HL-60/S4 treated with phorbol 12-myristate 13-acetate at 8.2 ng/mL for 4 days and 3 days (cell line): ENCODE data around the gene APBB2.

Experiments
- in situ Hi-C: fragments of 300-500 bp; cut with MboI; formaldehyde crosslinking; loops from 2 replicates; pipeline ENCODE4 v1.15.0; 2022; ENCODE audit warnings: low sequenced_read_pairs

The APBB2 gene

DNA sequence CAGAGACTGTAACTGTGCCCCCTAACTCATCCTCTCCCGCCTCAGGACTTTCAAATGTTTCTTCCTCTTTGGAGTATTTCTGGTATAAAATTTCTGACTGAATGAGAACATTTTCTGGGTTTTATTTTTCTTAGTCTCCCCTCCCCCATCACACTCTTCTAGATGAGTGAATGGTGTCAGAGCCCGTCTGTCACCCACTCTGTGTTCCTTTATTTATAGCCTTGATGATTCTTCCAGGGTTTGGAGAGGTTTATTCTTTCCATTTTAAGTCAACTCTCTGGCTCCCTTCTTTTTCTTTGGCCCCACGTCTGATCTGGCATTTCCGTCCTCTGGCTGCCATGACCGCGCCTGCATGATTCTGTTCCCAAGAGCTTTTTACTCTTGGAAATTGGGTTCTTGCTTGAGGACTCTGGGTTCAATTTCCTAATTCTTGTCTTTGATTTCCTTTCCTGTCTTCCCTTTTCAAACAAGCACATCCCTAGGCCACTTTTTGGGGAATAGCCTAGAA lies 335.7 kb downstream of the APBB2 start:
- in situ Hi-C loops, result no loop called here

DNA sequence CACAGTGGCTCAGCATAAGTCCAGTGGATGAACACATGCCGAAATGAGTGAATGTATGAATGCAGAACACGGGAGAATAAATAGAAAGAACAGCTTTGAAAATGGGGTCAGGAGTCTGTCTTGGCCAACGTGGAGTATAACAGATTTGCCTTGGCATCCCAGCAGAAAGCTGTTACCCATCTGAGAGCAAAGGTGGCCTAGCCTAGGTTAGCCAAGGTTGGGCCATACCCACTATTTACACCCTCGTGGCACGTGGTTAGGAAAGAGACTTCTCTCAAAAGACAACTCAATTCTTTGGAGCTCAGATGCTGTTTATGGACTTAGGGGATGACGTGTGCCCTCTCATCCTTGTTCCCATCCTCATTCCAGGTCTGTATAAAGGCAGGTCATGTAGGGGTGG lies 337.3 kb downstream of the APBB2 start:
- in situ Hi-C loops, result no loop called here

DNA sequence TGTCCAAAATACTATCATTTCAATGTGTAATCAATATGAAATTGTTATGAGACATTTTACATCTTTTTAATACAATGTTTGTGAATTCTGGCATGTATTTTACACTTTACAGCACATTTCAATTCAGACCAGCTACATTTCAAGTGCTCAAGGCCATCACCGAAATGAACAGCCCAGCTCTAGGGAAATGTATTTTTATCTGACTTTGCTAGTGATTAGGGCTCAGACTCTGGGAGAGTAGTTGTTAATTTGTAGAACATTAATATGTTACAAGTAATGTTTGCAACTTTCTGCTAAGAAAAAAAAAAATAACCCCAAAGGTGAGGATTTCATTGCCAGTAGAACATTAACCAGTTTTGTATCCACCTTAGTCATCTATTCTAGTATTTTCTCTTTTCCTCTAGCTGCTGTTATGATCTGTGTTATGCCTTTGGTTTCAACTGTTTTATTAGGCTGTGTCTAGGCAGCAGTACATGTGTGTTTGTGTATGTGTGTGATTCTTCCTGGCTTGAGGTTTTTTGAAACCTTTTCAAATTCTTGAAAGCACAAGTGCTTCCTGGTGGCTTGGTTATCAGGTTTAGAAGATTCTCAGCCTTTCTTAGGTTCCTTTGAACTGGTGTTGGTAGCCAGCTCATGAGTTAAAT lies 338.7 kb downstream of the APBB2 start:
- in situ Hi-C loops, result no loop called here

DNA sequence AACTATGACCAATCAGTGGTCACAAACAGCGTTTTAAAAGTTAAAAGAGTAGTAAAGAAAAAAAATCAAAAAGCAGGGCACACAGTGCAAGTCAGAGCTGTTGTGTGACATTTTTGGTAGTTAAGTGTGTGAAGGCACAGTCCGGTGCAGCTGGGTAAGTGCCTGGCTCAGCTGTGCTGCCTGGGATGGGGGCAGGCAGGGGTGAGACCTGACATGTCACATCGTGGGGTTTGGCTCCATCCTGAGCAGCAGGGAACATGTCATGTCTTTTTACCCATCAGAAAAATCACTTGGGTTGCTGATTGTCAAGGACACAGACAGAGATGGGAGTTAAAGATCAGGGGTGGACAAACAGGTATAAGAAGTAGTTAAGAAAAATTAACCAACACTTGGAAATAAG lies 339.4 kb downstream of the APBB2 start:
- in situ Hi-C loops, result no loop called here

DNA sequence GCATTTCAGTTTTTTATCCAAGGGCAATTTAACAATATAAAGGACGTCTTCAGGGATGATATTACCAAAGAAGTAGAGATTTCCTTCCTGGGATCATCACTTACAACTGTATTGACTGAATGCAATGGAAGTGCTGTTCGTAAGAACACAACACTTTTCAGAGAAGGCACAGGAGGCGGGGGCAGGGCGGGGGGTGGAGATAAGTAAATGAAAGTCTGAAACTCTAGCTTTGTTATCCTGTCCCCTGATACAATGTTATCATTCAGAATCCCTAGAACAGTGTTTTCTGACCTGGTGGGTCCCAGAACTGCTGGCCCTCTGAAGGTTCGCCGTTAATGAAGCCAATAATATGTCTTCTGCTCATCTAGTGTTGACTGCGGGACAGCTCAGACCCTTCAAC lies 340.0 kb downstream of the APBB2 start:
- in situ Hi-C loops, result no loop called here

DNA sequence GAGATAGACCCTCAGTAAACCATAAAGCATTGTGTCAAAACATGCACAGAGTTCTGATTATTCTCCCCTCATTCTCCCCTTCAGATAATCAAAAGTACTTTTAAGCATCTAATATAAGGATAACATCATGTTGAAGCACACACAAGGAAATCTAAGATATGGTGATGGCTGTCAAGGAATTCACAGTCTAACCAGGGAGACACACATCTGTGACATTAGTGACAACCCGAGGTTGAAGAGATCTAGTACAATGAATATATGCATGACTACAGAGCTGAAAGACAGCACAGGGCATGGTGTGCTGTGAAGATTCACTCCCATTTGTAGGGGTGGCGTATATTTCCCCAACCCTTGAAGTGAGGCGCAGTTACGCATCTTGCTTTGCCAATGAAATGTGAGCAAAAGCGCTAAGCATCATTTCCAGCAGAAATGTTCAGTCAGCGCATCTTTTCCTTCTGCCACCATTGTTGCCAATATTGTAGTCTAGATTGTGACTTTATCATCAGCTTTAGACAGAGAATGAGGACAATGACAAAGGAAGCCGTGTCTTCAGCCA lies 342.6 kb downstream of the APBB2 start:
- in situ Hi-C loops, result no loop called here

DNA sequence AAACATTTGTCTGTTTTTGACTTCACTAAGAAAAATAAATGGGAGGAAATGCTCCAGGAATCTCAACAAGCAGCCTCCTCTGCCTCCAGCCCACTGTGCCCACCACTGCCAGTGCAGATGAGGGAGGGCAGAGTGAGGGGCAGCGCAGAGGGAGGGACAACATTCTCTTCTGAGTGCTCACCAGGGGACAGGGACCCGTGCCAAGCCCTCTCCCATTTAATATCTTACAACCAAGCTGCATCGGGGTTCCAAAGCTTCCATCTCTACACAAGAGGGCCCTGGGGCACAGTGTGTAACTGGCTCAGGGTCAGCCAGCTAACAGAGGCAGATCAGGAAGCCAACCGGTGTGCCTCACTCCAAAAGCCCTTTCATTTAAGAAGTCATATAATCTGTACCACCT lies 344.2 kb downstream of the APBB2 start:
- in situ Hi-C loops, result no loop called here

DNA sequence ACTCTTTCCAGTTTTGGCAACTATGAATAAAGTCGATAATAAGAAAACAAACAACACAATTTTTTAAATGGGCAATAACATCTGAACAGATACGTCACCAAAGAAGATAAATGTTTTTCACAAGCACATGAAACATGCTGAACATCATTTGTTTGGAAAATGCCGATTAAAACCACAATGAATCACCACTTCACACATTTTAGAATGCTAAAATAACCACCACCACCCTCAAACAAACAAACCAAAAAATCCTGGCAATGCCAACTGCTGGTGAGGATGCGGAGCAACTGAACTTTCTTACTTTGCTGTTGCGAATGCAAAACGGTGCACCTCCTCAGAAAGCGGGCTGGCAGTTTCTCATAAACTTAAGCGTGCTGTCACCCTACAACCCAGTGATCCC lies 348.6 kb downstream of the APBB2 start:
- in situ Hi-C loops, result no loop called here

DNA sequence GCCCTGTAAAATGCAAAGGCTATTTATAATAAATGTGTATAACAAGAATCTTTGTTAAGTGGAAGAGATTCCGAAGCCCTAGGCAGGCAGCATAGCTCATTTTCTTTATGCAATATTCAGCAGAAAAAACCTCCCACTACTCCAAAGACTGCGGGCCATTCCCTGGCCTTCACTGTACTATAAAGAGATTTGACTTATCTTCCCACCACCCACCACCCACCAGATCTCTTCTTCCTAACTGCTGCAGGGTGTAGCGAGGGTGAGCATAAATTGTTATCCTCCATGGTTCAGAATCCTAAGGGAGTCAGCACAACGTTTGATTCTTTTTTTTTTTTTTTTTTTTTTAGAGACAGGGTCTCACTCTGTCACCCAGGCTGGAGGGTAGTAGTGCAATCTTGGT lies 349.8 kb downstream of the APBB2 start:
- in situ Hi-C loops, result no loop called here

DNA sequence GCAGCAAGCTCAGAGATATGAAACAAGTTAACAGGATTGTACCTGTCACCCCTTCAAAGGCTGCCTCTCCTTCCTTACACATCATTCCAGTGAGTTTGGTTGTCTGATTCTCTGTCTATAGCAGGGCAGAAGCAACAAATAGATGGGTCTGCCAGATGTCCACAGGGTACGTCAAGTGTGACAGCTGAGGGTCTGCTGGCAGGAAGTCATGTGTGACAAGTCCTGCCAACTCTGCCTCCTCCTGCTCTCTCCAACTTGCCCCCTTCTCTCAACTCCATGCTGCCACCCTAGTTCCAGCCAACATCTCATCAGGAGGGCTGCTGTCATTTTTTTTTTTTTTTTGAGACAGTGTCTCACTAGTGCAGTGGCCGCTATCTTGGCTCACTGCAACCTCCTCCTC lies 355.4 kb downstream of the APBB2 start:
- in situ Hi-C loops, result no loop called here

DNA sequence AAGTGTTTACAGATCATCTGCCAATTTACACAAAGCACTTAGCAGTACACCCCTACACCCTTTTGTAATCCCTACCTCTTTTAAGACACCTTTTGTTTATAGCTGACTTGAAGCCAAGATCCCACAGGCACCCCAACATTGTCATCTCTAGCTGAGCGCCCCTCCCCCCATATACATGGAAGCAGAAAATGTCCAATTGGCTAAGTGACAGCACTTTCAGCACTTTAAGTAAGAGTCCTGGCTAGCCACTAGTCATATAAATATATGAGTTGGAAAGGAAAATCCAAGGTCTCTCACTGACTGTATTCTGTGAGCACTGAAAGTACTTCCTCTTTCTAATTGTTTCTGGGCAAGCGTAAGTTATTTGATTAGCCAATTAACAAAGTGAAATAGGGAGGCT lies 356.4 kb downstream of the APBB2 start:
- in situ Hi-C loops, result no loop called here

DNA sequence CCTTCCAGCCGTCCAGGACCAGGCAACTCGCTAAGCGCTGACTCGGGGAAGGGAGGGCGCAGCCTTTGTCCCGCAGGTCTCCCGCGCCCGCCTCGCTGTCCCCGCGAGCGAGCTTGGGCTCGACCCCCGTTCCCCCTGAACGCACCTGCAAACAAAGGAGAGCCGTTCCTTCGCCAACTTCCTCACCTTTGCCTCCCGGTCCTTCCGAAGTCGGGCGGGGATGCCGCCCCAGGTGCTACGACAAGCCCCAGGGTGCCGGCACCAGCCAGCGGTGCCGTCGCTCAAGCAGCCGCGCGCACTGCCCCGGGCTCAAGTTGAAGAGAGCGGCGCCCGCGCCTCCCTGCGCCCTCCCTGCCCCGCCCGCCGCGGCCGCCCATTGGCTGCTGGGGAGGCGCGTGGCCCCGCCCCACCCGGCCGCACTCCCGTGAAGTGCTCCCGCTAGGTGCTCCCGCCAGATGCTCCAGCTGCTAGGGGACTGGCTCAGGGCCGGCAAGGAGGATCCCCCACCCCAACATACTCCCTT lies 357.4 kb downstream of the APBB2 start:
- in situ Hi-C loops, result no loop called here

DNA sequence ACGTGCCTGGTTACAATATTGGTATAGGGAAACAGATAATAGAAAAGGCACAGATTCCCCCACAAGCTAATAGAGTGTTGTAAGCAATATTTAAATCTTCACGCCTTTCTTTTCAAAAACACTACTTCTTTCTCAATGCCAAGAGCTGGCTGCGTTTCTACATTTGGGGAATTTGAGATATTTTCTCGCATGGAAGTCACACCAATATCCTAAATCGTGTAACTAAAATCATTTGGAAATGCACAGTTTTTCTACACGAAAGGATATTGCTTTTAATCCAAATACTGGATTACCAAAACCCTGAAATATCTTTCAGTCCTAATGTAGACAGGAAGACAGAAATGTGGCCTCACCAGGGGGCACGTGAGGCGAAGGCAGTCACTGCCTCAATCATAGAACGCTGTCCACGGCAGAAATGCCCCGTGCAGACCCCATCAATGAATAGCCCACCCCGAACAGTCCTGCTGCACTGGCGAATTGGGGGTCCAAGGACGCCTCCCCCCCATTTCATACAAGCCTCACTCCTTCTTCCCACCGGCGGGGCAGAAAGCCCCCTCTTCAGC lies 358.0 kb downstream of the APBB2 start:
- in situ Hi-C loops, result no loop called here

DNA sequence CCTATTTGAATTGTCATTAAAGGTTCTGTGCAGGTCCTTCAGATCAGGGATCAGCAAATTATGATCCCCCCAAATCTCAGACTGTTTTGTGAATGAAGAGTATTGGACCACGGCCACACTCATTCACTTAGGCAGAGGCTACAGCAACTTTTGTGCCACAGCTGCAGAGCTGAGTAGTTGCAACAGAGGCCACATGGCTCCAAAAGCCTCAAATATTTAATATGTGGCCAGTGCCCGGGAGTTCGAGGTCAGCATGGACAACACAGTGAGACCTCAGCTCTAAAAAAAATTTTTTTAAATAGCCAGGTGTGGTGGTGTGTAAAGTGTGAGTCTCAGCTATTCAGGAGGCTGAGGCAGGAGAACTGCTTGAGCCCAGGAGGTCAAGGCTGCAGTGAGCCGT lies 363.8 kb downstream of the APBB2 start:
- in situ Hi-C loops, result no loop called here

DNA sequence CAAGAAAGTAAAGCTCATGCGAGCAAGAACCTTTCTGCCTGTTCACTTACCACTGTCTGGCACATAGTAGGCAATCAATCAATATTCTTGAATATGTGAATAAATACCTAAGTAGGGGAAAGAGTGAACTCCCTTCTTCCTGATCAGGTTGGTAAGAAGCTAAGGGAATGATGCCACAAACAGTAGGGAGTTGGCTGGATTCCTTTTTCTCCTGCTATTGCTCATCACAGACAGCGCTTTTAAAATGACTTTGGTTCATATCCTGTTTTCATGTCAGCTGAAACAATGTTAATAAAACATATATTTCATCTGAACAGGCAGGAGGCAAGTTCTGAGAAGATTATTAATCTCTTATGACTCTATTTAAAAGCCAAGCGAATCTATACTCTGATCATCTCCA lies 365.4 kb downstream of the APBB2 start:
- in situ Hi-C loops, result loop anchor here (10.0 kb wide), 1 partner anchor 104 kb away; the partner anchor contains the start of gene NSUN7

DNA sequence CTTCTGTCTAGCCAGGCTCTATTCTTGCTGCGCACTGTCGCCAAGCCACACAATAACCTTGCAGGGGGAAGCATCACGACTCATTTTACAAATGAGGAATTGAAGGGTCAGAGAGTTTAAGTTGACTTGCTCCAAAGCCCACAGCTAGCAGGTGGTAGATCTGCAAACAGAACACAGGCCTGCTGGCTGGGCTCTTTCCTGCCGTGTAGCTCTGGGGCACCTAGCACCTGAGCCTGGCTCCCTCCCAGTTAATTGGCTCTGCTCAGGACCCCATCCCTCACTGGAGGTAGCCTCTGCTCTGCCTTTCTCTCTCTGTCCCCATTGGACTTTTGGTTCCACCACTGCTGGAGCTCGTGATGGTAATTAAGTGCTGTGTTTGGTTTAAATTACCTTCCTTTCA lies 366.1 kb downstream of the APBB2 start:
- in situ Hi-C loops, result loop anchor here (10.0 kb wide), 1 partner anchor 103 kb away; the partner anchor contains the start of gene NSUN7

DNA sequence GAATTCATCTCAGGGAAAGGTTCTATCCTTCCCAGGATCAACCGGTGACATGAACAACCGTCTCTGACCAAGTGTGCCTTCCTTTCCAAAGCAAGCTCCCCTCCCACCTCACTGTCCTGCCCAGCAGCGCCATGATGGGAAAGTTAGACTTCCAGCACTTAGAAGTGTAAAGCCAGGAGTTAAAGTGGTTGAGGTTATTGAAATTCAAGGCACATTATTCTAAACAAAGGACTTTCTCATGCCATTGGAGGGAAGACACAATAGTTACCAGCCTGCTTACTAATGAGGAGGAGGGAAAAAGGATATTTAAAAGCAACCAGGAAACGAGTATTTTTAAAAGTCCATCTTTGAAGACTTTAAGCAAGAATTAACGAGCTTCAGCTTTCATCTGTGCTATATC lies 367.8 kb downstream of the APBB2 start:
- in situ Hi-C loops, result loop anchor here (10.0 kb wide), 1 partner anchor 102 kb away; the partner anchor contains the start of gene NSUN7

DNA sequence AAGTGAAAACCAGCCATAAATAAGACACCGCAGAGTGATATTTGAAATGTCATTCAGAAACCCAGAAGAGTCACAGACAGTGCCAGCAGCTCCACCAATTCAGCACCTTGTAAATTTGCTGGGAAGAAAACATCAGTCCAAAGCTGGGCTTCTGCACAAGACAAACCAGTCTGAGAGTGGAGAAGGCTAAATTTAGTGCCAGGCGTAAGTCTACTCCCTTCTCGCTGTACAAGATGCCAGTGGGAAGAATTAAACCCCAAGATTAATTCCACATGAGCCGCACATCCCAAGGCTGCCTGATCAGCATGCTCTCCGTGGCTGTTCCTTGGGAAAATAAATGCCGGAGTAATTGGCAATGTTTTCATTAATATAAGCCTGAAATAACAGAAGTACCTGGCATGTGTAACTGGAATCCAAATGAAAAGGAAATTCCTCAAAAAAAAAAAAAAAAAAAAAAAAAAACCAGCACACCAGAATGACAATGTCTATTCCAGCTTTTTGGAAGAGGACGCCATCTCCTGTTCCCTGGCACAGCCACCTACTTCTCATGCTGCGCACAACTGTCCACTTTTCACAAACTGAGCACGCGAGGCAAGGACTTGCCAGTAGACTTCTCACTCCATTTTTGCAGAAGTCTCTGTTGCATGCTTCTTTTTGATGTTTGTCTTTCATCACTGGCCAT lies 369.0 kb downstream of the APBB2 start:
- in situ Hi-C loops, result loop anchor here (10.0 kb wide), 1 partner anchor 100 kb away; the partner anchor contains the start of gene NSUN7

DNA sequence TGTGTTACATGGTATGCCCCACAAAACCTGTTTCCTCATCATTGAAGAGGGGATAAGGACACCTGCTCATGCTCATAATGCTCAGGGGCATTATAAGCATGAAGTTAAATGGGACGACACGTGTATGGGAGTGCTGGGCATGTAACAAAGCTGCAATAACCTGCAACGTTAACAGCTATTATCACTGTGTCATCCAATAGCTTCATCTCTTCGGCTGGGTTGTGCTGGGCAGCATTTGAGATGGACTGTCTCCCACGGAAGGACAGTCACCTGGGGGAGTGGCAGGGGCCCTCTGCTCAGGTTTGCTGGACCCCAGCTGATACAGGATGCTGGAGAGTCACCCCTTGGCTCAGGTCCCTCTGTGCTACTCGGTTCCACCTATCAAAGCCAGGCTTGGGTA lies 370.1 kb downstream of the APBB2 start:
- in situ Hi-C loops, result loop anchor here (10.0 kb wide), 1 partner anchor 99 kb away; the partner anchor contains the start of gene NSUN7

DNA sequence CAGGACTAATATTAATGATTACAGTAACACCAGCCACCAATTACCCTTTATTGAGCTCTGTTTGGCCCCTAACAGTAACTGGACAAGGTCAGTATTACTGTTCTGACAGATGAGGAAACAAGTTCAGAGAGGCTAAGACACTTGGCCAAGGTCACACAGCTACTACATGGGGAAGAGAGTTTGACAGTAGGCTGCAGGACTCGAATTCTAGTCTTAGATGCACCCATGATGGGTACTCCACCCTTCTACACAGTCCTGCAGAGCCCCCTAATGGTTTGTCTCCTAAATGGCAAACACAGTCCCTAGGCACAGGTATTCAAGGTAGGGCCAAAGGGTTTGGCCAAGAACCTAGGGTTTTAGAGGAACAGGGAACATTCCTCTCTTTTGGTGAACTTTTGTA lies 370.6 kb downstream of the APBB2 start:
- in situ Hi-C loops, result loop anchor here (10.0 kb wide), 1 partner anchor 99 kb away; the partner anchor contains the start of gene NSUN7

DNA sequence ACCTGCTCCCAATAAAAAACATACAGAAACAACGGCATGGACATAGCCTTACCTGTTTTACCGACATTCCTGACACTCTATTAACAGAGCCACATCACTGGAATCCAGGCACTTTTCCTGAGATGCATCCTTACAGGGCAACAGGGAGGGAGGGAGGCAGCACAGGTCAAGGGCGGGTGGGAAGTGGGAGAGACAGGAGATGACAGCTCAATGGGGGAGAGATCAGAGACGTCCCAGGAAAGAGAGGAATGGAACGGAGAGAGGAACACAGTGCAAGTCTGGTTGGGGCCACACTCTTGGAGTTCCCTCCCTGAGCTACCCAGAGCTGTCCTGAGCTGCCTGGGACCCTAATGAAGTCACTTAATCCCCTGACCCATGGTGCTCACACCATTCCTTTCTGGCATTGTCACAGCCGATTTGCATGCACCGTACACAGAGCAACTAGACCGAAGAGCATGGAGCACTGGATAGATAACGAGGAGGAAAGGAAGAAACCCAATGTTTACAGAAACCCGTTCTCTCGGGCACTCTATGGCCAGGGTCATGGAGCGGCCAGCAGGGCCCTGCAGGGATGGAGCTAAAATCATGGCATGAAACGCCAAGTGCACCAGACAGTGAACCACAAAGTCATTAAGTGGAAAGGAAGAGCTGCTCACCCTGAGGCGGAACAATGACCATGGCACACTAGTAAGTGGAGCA lies 371.5 kb downstream of the APBB2 start:
- in situ Hi-C loops, result loop anchor here (10.0 kb wide), 1 partner anchor 98 kb away; the partner anchor contains the start of gene NSUN7
